ENCODE measurements around the gene SUMO4. TPM values are rescaled to one million over a fixed set of nuclear protein-coding genes. Genes with fewer than 3 reads are reported as not detected.

The SUMO4 gene
- total and polyA plus RNA-seq, 2 of the 8 experiments (the other 6 are each of a cell fraction or from before 2014, with no cell fraction given) = 0.09 to 1.3 TPM

GRCh38 chr6:149438855-149439254, 38.8 kb downstream of the SUMO4 start (continued):
- TF ChIP-seq CBX8 (IDR thresholded peaks at IDR 0.05; ENCODE audit: borderline replicate concordance, low read depth, low read length) = no peak
- no peak for TF ChIP-seq CHD2 (IDR thresholded peaks at IDR 0.05; ENCODE audit: low read length)
- no peak for TF ChIP-seq SUZ12 (IDR thresholded peaks at IDR 0.05; ENCODE audit: low read length)
- TF ChIP-seq RNF2 (IDR thresholded peaks at IDR 0.05; ENCODE audit: borderline replicate concordance, low read depth, low read length, missing control alignments, poor library complexity, severe bottlenecking) = no peak
- no peak for TF ChIP-seq POLR2A (IDR thresholded peaks at IDR 0.05; ENCODE audit: control extremely low read depth in 1 of 2, low read depth in 2 of 2, low read length in 2 of 2)
- no peak for TF ChIP-seq EGR1 (IDR thresholded peaks at IDR 0.05; ENCODE audit: borderline replicate concordance, low read depth, low read length)
- no peak for TF ChIP-seq BRCA1 (IDR thresholded peaks at IDR 0.05; ENCODE audit: low read depth, low read length)
- no peak for TF ChIP-seq CBX5 (IDR thresholded peaks at IDR 0.05; ENCODE audit: low read depth, low read length)
- no peak for TF ChIP-seq CEBPB (IDR thresholded peaks at IDR 0.05; ENCODE audit: low read depth, low read length)

Measured in H1 (cell line).